HG03565 (cell line): Measurements from ENCODE around the gene CASKIN2.
"Not testable (repeated sequence)": the region's sequence is repeated elsewhere in the genome, so short reads cannot be mapped to it uniquely, and the experiment has no call there.

ENCODE experiments used
- ATAC-seq: cut with Tn5 transposase; IDR thresholded peaks from one replicate; pipeline ENCODE4 v1.9.1; 2021; ENCODE audit warnings: mild to moderate bottlenecking, moderate library complexity; ENCODE audit not compliant: unreplicated experiment

CASKIN2 gene

GRCh38 chr17:75493476-75494129 is 21.7 kb downstream of the CASKIN2 start:
- no peak for ATAC-seq

- ATAC-seq, result no peak
These were observed 22.7 kb downstream of the CASKIN2 start for GRCh38 chr17:75492555-75493168.

- ATAC-seq, result no peak
These were observed 23.7 kb downstream of the CASKIN2 start for GRCh38 chr17:75491680-75492079.

GRCh38 chr17:75490953-75491649 is 24.2 kb downstream of the CASKIN2 start:
- no peak for ATAC-seq

GRCh38 chr17:75490173-75490743 is 25.1 kb downstream of the CASKIN2 start:
- no peak for ATAC-seq

GRCh38 chr17:75489511-75489955 is 25.8 kb downstream of the CASKIN2 start:
- ATAC-seq, result no peak

GRCh38 chr17:75488693-75489510 is 26.4 kb downstream of the CASKIN2 start:
- no peak for ATAC-seq

- no peak for ATAC-seq
These were observed 27.8 kb downstream of the CASKIN2 start for GRCh38 chr17:75487351-75488070.

- ATAC-seq, result no peak
These were observed 28.4 kb downstream of the CASKIN2 start for GRCh38 chr17:75486951-75487350.

- ATAC-seq, result no peak
These were observed 29.2 kb downstream of the CASKIN2 start for GRCh38 chr17:75486151-75486550.

- ATAC-seq, result no peak
These were observed 29.6 kb downstream of the CASKIN2 start for GRCh38 chr17:75485688-75486087.

- ATAC-seq, result no peak
These were observed 33.0 kb downstream of the CASKIN2 start for GRCh38 chr17:75482098-75482942.

GRCh38 chr17:75481194-75482068 is 33.9 kb downstream of the CASKIN2 start:
- no peak for ATAC-seq

- ATAC-seq, result no peak
These were observed 35.1 kb downstream of the CASKIN2 start for GRCh38 chr17:75480281-75480680.

- ATAC-seq, result no peak
These were observed 36.8 kb downstream of the CASKIN2 start for GRCh38 chr17:75478508-75478907.

- ATAC-seq, result not testable (repeated sequence)
These were observed 37.9 kb downstream of the CASKIN2 start for GRCh38 chr17:75477490-75477862.

GRCh38 chr17:75476752-75477489 is 38.4 kb downstream of the CASKIN2 start:
- no peak for ATAC-seq

- ATAC-seq, result no peak
These were observed 39.1 kb downstream of the CASKIN2 start for GRCh38 chr17:75476271-75476671.
